ENCODE results near the gene LHX6. TPM values are rescaled to one million over a fixed set of nuclear protein-coding genes. Genes with fewer than 3 reads are reported as not detected.
A peak's percentile ranks its signal among the peaks of the same experiment; 100 is the strongest.

LHX6 gene
- total and polyA plus RNA-seq, 2 of the 13 experiments (the other 11 are each of a cell fraction or from before 2014, with no cell fraction given) = 1.1 to 1.3 TPM

- peak; percentile 72; the same call in 1 of the 2 replicates for TF ChIP-seq ZNF800 (CRISPR knock-in tag; IDR thresholded peaks at IDR 0.05)
- TF ChIP-seq RNF2 (conservative IDR thresholded peaks at IDR 0.05; ENCODE audit: low read depth) = no peak
- TF ChIP-seq MYPOP (CRISPR knock-in tag; IDR thresholded peaks at IDR 0.05) = peak; percentile 94
- TF ChIP-seq SALL2 (CRISPR knock-in tag; IDR thresholded peaks at IDR 0.05) = no peak
- no peak for TF ChIP-seq ZBTB37 (CRISPR knock-in tag; IDR thresholded peaks at IDR 0.05)
- TF ChIP-seq EZH2 (conservative IDR thresholded peaks at IDR 0.05; ENCODE audit: low read depth, low read length) = 0 out of 2 replicates have a peak, but pooled peaks have one; percentile 46
- no peak for TF ChIP-seq RARA (CRISPR knock-in tag; IDR thresholded peaks at IDR 0.05)
- no peak for TF ChIP-seq CSRNP2 (CRISPR knock-in tag; conservative IDR thresholded peaks at IDR 0.05; ENCODE audit: low read depth)
- no peak for TF ChIP-seq CCDC6 (CRISPR knock-in tag; IDR thresholded peaks at IDR 0.05)
- no peak for TF ChIP-seq RARG (CRISPR knock-in tag; IDR thresholded peaks at IDR 0.05; ENCODE audit: low read depth)
- no peak for TF ChIP-seq ZNF792 (CRISPR knock-in tag; IDR thresholded peaks at IDR 0.05)
- no peak for TF ChIP-seq ZNF276 (CRISPR knock-in tag; IDR thresholded peaks at IDR 0.05; ENCODE audit: low read depth)
- TF ChIP-seq ZBTB14 (CRISPR knock-in tag; IDR thresholded peaks at IDR 0.05) = no peak
These were observed 578 bp downstream of the LHX6 start (continued) for GRCh38 chr9:122228191-122228567.

All from HepG2 (cell line).